Stimulated activated CD4-positive, alpha-beta T cell treated with anti-CD3 and anti-CD28 coated beads, TNF-alpha, amount 100 ng/mL, for 1 hour (primary cell): ENCODE measurements around the gene SHISA5.
"Not testable (repeated sequence)": the region's sequence is repeated elsewhere in the genome, so short reads cannot be mapped to it uniquely, and the experiment has no call there.

Source experiments
- DNase-seq, 3 donors: peaks; one replicate each; pipeline ENCODE4 v3.0.0-alpha.2; 2020; ENCODE audit warnings: low read depth in 3 of 3, low spot score in 1 of 3

SHISA5 gene, protein sequence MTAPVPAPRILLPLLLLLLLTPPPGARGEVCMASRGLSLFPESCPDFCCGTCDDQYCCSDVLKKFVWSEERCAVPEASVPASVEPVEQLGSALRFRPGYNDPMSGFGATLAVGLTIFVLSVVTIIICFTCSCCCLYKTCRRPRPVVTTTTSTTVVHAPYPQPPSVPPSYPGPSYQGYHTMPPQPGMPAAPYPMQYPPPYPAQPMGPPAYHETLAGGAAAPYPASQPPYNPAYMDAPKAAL

DNA sequence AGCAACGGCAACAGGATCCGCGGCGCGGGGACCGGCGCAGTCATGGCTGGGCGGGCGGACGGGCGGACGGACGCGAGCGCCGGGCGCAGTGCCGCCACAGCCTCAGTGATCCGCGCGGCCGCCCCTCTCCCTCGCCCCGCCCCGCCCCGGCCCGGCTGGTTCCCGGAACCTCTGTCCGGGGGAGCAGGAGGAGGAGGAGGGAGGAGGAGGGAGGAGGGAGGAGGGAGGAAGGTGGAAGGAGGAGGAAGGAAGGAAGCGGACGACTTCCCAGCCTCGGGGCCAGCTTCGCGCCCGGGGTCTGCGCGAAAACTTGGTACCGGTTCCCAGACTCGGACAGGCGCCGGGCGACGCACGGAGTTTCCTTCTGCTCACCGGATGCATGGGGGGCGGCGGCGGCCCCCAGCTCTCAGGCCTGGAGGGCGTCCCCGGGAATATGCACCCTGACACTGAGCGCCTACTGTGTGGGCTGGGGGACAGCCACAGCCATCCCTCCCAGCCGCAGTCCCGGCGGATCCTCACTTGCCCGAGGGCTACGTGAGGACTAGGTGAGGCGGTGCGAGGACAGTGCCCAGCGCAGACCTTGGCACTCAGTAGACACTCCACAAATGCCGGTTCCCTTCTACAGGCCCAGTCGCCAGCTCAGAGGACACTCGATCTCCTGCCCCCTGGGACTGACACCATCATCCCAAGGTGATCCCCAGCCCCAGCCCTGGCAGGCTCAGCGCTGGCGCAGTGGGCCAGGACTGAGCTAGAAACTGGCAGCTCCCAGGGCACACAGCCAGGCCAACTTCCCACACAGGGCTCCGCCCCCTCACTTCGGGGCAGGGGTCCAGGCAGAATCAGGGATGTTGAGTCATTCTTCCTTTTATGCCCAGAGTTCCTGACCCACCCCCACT, at the start of gene SHISA5:
SHISA5 (minus strand) TSS at position 124 of the 896 bp plus-strand sequence; CDS start at position 44, 80 bp downstream.
- peak in 2 of 3 donors; percentile 23 to 38 for DNase-seq

DNA sequence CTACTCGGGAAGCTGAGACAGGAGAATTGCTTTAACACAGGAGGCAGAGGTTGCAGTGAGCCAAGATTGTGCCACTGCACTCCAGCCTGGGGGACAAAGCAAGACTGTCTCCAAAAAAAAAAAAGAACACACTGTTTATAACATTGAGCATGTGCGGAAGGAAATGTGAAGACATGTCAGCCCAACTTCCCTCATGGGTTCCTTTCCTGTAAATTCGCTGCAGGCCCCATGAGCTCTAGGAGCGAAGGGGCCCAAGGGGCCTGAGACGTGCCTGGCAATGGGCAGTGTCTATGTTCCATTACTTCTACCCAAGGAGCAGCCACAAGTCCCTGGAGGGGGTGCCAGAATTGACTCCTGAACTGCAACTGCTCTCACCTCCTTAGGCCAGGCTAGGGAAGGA, 49.4 kb upstream of the SHISA5 start:
- no peak for DNase-seq

DNA sequence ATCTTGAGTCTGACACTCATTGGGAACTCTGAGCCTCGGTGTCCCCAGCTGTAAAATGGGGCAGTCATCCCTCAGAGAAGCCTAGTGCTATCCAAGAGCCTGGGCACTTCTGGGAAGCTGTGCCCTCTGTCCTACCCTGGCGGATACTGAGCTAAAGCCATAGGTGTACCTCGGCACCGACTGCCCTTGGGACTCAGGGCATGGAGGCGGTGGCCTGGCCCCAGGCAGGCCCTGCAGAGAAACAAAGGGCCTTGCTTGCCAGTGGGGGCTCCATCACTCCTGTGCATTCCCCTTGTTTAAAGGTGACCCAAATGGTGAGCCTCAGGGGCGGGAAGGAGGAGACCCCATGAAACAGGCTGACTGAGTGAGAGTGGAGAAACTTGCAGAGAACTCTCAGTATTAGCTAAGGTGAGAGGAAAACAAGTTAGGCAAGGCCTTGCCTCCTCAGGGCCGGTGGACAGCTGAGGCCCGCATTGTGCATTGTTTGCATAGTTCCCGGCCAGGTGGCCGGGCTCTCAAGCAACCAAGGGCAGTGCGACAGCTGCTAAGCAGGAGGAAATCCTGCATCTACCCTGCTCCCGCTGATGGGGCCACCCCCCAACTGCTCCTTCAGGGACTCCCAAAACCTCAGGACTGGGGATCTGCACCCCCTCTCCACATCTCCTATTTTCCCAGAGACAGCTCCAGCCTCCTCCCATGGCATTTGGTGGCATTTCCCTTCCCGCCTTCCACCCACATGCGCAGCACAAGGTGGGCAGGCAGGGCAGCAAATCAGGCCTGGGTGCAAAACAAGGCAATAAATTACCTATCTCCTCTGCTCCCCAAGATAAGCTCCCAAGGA, 48.4 kb upstream of the SHISA5 start:
- DNase-seq = no peak

DNA sequence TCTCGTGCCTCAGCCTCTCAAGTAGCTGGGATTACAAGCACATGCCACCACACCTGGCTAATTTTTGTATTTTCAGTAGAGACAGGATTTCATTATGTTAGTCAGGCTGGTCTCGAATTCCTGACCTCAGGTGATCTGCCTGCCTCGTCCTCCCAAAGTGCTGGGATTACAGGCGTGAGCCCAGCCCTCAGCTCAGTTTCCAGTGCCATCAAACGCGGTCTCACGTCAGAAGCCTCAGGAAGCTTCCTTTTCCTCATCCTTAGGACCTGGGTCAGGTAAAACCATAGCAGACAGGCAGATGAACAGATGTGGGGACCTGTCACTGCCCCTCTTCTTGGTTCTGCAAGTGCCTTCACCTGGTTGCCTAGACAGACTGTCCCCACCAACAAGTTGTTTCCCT, 47.7 kb upstream of the SHISA5 start:
- DNase-seq = not testable (repeated sequence)

DNA sequence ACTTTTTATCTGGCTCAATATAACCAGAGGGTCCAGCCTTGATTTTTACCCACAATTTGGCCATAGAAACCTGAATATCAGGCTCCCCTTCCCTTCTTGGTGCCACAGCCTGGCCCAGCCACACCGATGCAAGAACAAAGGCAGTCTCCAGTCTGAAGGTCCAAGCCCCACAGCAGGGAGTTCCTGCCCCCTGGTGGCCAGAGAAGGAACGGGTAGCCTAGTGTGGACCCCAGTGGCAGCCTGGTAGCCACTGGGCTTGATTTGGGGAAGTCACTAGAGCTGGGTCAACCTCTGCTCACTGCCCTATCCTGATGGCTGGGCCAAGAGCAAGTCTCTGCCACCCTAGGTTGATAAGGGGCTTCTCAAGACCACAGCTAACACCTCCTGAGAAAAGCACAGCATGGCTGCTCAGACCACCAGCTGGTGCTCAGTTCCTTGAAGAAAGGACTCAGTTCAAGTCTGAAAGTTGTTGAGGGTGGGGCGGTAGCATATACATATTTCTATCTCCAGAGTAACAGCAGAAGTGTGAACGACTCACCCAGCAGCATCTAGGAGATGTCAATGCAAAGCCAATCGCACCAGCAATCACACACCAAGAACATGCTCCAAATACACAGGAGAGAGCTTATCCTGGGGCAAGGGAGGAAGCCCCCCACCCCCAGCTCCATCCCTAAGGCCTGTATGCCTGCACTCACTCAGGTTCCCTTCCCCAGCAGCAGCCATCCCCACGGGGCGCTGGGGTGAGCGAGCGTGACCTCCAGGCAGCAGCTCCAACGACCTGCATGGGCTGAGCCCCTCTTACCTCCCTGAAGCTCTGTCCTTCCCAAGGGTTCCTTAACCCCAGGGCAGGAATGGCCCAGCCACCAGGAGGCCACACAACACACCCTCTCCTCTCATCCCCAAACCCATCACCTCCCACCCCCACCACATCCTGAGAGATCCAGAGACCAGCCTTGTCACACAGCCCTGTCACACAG, 45.0 kb upstream of the SHISA5 start:
- DNase-seq = peak; percentile 63 to 79 (median 70)

DNA sequence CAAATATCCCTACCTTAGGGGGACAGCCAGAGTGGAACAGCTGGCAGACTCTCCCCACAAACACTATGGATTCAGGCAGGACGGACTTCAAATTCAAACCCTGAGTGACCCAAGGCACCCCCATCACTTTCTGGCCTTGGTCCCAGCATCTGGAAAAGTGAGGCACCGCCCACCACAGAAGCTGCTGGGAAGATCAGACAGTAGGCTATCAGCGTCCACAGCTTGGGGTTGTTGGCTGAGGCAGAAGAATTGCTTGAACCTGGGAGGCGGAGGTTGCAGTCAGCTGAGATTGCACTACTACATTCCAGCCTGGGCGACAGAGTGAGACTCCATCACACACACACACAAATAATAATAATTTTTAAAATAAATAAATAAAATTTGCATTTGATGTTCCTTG, 44.2 kb upstream of the SHISA5 start:
- no peak for DNase-seq

DNA sequence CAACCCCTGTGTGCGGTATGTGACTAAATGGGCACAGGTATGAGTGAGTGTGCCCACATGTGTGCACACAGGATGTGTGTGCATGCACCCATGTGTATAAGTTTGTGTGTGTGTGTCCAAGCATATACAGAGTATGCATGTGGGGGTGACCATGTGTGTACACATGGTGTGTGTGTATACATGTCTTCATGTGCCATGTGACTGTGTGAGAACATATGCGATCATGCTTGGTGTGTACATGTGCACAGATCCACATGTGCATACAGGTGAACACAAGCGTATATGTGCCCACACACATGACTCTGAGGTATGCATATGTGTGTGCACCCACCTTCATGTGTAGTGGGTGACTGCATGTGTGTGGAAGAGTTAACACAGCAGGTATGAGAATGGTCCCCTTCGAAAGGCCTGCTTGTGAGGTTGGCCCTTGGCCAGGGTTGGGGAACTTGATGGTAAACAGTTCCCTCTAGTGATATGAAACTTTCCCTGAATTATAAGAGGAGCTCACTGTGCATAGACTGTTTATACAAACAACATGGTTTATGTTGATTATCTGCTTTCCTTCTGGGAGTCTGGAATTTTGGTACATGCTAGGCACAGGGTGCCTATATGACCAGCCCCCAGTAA, 42.3 kb upstream of the SHISA5 start:
- DNase-seq = no peak

DNA sequence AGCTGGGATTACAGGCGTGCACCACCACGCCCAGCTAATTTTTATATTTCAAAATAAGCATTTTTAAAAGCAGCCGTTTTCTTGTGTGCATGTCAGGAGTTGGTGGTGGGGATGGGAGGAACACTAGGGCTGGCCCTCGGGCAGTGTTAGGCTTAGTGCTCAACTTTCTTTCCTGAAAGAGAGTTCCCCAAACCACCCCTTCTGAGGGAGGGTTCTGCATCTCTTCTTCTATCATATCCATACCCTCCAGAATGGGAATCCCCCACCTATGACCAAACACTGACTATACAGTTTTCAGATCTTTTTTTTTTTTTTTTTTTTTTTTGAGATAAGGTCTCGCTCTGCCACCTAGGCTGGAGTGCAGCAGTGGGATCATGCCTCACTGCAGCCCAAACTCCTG, 40.2 kb upstream of the SHISA5 start:
- no peak for DNase-seq

DNA sequence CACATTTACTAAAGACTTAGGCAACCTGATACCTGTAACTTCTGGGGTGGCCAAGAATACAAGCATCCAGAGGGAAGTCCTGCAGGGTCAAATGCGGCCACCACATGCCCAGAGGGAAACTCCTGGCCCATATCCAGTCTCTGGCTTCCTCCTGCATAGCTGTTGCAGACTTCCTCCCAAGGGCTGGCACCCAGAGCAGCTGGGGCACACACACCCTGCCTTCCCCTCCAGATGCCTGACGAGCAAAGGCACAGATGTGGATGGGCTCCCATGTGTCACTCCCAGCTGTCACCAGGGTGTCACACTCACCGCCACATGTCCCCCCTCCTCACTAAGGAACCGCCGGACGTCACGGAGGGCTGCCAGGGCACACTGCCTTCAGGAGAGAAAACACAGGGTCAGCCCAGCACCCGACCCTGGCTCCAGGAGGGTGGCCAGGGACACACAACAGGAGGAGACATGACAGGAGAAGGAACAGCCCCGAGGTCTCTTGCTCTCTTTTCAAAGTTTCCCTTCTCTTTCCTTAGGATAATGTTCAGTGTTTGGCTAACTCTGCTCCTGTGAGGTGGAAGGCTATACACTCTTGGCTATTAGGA, 39.4 kb upstream of the SHISA5 start:
- DNase-seq = no peak

DNA sequence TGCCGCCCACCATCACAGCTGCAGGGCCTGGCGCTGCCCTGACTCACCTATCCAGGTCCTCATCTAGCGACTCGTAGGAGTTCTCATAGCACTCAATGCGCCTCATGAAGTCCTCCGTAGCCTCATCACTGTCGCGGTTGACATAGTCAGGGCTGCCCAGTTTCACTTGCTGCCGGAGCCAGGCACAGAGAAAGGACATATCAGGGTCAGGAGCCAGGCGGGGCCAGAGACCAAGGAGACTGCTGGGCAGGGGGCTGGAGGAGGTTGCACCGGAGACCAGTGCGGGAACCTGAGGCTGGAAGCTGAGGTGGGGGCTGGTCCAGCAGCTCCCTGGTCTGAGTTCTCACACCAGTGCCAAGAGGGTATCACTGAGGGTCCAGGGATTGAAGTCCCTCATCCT, 34.5 kb upstream of the SHISA5 start:
- no peak for DNase-seq

DNA sequence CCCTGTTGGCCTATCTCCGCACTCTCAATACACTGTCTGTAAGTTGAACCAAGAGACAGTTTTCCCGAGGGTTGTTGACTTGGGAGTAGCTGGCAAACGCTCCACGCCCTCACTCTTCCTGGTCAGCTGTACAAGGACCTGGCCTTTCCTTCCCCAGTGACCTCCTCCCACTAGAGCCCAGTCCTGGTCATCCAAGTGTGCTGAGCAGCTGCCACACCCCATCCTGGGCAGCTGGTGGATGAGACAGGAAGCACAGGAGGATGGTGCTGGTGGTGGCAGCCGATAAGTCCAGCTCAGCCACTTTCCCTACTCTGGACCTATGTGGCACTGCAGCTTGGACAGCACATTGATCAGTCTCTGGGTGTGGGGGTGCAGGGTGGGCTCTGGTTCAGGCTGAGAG, 32.8 kb upstream of the SHISA5 start:
- no peak for DNase-seq

DNA sequence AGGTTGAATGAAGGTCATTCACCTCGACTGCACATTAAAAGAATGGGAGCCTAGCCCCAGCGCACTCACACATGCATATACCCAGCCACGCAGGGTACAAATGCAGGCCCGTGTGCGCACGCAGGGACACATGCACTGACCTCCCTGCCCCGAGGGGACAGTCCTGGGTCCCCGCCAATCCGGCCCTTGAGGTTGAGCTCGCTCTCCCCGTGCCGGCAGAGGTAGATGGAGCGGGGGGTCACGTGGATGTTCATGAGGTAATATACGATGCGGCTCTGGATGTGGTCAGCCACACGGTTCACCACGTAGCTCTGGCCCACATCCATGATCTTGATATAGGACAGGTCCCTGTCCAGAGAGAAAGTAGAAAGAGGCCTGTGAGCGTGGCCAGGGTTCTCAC, 32.1 kb upstream of the SHISA5 start:
- no peak for DNase-seq

DNA sequence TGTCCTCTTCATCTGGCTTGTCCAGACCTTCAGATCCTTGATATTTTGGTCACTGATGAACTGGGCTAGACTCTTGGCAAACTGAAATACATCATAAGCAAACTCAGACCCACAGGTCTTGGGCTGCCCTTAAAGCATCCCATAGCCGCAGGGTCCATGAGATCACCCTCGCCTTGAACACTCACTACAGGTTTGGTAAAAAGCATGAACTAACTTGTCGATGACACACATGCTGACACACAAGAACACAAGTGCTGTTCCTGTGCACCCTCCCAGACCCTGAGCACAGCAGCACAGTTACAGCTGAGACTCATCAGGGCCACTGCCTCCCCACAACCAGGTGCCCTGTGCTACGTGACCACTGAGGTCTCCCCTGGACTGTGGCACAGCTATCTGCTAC, 31.6 kb upstream of the SHISA5 start:
- DNase-seq = no peak

DNA sequence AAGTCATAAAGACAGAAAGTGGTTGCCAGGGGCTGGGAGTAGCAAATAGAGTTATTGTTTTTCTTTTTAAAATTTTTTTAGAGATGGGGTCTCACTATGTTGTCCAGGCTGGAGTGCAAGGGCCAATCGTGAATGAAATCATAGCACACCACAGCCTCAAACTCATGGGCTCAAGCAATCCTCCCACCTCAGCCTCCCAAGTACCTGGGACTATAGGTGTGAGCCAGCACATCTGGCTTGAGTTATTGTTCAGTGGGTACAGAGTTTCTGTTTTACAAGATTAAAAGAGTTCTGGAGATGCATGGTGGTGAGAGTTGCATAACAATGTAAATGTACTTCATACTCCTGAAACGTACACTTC, 29.0 kb upstream of the SHISA5 start:
- no peak for DNase-seq

DNA sequence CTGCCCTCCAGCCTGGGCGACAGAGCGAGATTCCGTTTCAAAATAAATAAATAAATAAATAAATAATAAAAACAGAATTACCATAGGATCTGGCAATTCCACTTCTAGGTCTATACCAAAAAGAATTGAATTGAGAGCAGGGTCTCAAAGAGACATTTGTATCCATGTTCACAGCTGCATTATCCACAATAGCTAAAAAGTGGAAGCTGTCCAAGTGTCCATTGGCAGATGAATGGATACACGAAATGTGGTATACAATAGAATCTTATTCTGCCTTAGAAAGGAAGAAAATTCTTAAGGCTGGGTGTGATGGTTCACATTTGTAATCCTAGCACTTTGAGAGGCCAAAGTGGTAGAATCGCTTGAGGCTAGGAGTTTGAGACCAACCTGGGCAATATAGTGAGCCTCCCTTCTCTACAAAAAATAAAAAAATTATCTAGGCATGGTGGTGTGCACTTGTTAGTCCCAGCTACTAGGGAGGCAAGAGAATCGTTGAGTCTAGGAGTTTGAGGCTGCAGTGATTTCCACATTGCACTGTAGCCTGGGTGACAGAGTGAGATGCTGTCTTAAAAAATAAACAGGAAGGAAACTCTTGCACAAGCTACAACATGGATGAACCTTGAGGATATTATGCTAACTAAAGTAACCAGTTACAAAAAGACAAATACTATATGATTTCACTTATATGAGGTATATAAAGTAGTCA, 28.4 kb upstream of the SHISA5 start:
- no peak for DNase-seq

DNA sequence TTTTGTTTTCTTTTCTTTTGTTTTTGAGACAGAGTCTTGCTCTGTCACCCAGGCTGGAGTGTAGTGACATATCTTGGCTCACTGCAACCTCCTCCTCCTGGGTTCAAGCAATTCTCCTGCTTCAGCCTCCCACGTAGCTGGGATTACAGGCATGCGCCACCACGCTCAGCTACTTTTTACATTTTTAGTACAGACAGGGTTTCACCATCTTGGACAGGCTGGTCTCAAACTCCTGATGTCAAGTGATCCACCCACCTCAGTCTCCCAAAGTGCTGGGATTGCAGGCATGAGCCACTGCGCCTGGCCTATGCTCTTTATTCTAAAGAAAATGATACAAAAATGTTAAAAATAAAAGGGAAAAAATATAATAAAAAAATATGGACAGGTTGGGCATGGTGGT, 26.7 kb upstream of the SHISA5 start:
- DNase-seq = not testable (repeated sequence)

DNA sequence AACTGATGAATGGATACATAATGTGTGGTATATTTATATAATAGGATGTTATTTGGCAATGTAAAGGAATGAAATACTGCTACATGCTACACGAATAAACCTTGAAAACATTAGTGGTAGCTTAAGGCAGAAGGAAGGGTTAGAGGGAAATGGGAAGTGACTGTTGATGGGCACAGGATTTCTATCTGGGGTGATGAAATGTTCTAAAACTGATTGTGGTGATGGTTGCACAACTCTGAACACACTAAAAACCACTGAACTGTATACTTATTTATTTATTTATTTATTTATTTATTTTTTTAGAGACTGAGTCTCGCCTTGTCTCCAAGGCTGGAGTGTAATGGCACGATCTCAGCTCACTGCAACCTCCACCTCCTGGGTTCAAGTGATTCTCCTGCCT, 24.8 kb upstream of the SHISA5 start:
- DNase-seq = no peak

DNA sequence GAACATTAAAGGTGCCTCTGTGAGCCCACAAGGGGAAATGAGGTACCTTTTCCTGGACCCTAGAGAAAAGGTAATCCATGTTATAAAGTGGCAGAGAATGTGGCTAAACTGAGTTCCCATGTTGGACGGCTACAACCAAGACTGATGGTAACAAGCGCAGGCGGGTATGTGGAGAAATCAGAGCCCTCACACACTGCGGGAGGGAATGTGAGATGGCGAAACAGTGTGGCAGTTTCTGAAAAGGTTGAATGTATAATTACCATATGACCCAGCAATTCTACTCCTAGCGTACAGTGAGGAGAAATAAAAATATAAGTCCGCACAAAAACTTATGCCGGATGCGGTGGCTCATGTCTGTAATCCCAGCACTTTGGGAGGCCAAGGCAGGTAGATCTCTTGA, 24.1 kb upstream of the SHISA5 start:
- DNase-seq = no peak

DNA sequence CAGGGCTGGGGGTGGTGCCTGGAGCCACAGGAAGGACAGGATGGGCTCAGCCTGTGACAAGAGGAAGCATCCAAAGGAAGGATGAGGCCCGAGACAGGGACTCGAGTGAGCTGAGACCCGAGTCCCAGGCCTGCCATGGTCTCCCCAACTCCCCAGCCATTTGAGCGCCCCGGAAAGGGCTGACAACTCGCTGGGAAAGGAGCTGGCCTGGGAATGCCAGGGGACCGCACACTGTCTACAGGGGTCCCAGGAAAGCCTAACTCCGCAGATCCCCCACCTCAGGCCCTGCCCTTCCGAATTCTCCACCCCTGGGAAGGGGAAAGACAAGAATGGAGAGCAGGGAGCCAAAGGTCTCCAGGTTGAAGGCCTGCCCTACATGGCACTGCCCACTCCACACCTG, 21.0 kb upstream of the SHISA5 start:
- no peak for DNase-seq
